Adipose tissue (tissue), 3 donors: ENCODE results near the gene SELENBP1. TPM values are rescaled to one million over a fixed set of nuclear protein-coding genes. Genes with fewer than 3 reads are reported as not detected.
"Not testable (repeated sequence)": the region's sequence is repeated elsewhere in the genome, so short reads cannot be mapped to it uniquely, and the experiment has no call there.

ENCODE experiments used
- H3K27ac ChIP-seq: one replicate; pipeline ENCODE4 v1.5.1; 2013; ENCODE audit warnings: low read depth, low read length
- WGBS, 3 donors: extraction: QIAGEN DNeasy Blood & Tissue Kit; methylation state at CpG; one replicate each; pipeline ENCODE4 v1.1.7; 2013; 5-methylcytosine and 5-hydroxymethylcytosine counted together
- polyA plus RNA-seq, 3 donors: library from polyadenylated mRNA; stranded (reverse); fragments of 200-250 nt; gene quantifications; one replicate each; pipeline ENCODE4 v1.2.3, GENCODE V29; 2013
- donor health status: healthy with polysubstance abuse.
- donor health status: Bipolar disorder and iron deficiency.
- donor health status: healthy.

The SELENBP1 gene
- polyA plus RNA-seq, 3 donors, result 36.3 to 141 (median 141) TPM

DNA sequence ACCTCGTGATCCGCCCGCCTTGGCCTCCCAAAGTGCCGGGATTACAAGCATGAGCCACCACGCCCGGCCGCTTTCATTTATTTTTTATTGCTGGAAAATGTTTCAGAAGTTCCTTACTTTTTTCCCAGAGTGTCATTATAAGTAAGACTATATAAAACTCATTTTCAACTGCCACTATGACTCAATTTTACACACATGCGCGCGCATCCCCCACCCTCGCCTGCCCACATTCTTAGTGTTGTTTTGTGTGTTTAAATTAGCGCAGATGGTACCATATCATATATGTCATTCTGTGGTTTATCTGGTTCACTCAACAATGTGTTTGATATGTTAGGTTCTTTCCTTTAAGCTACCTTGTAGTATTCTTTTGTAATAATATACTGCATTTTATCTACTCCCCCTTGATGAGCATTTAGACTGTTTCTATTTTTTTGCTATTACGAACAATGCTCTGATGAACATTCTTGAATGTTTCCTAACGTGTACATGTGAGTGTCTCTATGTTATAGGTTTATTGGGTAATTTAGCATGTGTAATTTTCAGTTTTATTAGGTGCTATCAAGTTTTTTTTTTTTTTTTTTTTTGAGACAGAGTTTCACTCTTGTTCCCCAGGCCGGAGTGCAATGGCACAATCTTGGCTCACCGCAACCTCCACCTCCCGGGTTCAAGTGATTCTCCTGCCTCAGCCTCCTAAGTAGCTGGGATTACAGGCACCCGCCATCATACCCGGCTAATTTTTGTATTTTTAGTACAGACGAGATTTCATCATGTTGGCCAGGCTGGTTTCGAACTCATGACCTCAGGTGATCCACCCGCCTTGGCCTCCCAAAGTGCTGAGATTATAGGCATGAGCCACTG lies 17.9 kb upstream of the SELENBP1 start:
- 90 to 93% (median 92%) methylated on average over 18 to 22 of the region's 22 CpGs for WGBS, 3 donors

DNA sequence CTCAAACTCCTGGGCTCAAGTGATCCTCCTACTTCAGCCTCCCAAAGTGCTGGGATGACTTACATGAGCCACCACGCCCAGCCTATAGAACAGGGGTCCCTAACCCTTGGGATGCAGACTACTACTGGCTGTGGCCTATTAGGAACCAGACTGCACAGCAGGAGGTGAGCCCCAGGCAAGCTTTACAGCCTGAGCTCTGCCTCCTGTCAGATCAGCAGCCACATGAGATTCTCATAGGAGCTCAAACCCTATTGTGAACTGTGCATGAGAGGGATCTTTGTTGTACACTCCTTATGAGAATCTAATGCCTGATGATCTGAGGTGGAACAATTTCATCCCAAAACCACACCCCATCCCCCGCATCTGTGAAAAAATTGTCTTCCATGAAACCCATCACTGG lies 13.5 kb upstream of the SELENBP1 start:
- H3K27ac ChIP-seq, result no peak overlapping the region
- WGBS, 3 donors, result 85 to 94% (median 86%) methylated on average over 2 of the region's 2 CpGs

More for the DNA sequence above, 17.9 kb upstream of the SELENBP1 start:
- H3K27ac ChIP-seq, result not testable (repeated sequence)

DNA sequence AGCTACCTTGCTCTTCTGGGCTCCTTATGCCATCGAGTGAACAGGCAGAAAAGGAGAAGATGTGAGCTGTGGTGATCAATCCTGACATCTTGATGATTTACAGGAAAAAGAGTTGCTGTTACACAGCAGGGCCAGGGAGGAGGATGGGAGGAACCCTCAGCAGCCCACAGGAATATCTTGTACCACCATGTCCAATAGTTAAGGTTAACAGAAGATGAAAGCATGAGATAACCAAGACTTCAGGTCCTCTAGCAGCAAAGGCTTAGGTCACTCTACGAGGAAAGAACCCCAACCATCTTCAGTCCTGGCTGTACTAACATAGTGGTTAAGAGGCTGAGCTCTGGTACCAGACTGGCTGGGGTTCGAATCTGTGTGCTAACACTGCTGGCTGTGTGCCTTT lies 12.1 kb upstream of the SELENBP1 start:
- H3K27ac ChIP-seq, result no peak overlapping the region
- WGBS, 3 donors, result 59 to 72% (median 72%) methylated on average over 3 of the region's 3 CpGs

DNA sequence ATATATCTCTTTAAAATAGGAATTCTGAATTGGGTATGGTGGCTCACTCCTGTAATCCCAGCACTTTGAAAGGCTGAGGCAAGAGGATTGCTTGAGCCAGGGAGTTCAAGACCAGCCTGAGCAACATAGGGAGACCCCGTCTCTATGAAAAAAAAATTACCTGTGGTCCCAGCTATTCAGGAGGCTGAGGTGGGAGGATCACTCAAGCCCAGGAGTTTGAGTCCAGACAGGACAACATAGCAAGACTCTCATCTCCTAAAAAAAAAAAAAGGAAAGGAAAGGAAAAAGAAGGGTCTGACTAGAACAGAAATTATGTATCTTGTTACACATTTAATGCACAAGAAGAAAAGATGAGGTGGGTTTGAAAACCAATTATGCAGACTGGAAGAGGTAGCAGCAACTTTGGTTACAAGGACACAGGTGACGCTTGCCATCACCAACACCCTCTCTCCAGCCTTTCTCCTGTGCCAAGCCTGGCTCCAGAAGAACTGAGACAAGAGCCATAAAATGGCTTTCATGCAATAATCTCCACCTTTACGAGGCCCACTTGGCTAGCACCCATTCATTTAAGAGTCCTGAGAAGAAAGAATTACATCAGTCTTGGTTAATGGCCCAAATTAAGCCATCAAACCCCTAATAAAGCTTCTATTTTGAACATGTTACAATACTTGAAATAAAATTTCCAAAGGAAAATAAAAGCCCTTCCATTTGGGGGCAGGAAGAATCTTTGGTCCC lies 4.8 kb upstream of the SELENBP1 start:
- no peak overlapping the region for H3K27ac ChIP-seq
- 78 to 82% (median 79%) methylated on average over 3 of the region's 3 CpGs for WGBS, 3 donors

DNA sequence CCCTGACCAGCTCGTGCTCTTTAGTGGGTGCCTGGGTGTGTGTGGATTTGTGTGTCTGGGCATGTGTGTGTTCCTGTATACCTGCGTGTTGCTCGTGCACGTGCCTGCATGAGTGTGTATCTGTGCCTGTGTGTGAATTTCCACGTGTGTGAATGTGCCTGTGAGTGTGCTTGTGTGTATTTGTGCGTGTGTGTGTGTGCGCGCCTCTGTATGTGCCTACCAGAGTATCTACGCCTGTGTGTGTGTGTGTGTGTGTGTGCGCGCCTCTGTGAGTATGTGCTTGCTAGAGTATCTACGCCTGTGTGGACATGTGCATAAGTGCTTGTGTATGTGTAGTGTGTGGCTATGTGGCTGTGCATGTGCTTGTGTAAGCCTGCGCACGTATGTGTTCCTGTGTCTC lies 691 bp upstream of the SELENBP1 start:
- H3K27ac ChIP-seq, result no peak overlapping the region
- WGBS, 3 donors, result 88 to 95% (median 92%) methylated on average over 14 of the region's 14 CpGs

DNA sequence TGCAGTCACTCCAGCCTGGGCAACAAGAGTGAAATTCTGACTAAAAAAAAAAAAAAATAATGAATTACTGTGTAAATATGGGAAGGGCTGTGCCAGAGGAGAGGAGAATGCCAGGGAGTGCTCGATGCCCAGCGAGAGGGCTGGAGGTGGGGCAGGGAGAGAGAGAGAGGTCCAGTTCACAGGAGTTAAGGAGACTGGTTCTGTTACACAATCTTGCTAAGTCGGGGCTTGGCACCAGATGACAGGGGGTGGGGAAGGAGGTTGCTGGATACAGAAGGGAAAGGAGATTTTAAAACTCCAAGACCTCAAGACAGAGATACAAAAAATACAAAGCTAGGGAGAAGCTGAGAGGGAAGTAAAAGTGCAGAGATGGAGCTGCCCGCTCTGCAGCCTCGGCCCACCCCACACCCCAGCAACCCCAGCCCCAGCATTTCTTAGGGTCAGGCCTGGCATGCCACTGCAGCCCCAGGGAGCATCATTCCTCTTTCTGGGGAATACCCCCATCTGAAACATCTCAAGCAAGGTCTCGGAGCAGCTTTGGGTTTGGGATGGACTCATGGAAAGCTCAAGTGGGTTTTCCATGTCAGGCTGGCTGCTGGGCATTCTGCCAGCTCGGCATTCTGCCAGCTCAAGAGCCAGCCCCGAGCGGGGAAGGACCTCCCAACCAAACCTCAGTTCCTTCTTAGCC lies 991 bp downstream of the SELENBP1 start:
- whole genome bisulfite sequencing, 3 donors, result 18 to 28% (median 26%) methylated on average over 9 of the region's 9 CpGs
- H3K27ac ChIP-seq, result no peak overlapping the region

DNA sequence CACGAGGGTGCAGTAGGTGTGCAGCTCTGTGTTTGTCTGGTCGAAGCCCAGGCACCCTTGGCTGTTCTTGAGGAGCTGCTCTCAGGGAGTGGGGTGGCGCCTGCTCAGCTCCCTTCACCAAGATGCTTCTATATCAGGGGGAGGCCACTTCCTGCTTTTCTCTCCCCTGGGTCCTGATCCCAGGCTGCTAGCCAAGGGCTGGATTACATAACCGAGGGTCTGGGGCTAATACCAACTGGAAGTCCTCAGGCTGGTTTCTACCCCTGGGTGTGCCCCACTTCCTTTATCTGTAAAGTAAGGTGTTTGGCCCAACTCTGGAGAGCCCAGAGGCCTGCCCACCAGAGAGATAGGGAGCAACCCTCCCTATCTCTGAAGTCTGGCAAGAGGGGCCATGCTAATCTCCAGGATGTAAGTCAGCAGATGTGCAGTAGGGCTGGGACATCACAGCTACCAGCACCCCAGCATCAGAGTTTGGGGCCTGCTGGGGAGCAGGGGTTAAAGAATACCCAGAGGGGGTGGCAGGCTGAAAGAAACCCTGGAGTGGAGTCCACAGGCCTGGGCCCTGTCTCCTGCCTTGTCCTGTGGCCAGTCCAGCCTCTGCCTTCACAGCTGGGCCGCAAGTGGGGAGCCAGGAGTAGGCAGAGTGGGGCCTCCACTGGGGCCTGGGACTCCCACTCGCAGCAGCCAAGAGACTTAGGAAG lies 2.1 kb downstream of the SELENBP1 start:
- H3K27ac ChIP-seq, result no peak overlapping the region
- WGBS, 3 donors, result 31 to 75% (median 37%) methylated on average over 6 of the region's 6 CpGs

DNA sequence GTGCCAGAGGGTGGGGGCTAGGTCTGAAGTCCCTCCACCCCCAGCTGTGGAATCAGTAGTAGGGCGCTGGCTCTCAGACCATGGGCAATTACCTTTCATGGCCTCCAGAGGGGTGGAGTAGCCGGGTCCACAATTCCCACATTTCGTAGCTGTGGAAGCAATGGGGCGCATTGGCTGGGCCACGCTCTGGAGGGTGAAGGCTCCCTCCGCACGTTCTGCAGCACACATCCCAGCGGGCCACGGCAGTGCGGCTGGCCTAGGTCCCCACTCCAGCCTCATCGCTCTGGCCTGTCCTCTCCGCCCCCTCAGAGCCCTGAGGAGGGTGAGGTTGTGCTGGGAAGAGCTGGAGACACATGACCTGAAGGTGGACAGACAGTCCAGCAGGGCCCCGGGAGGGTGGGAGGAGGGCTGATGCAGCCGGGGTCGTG lies 2.9 kb downstream of the SELENBP1 start:
- H3K27ac ChIP-seq, result no peak overlapping the region
- 58 to 86% (median 71%) methylated on average over 15 of the region's 15 CpGs for WGBS, 3 donors

DNA sequence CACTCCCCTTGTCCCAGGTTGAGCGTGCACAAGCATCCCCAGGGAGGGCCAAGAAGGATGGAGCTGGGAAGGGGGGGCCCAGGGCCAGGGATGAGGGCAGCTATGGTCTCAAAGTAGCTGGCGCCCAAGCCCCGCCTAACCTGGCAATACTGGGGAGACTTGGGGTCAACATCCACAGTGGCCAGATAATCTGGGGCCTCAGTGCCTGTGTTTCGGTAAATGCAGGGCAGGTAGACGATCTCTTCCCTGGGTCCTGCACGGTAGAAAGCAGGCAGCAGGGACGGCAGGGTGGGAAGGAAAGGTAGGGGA lies 3.2 kb downstream of the SELENBP1 start:
- whole genome bisulfite sequencing, 3 donors, result 80 to 96% (median 82%) methylated on average over 7 of the region's 7 CpGs
- no peak overlapping the region for H3K27ac ChIP-seq

DNA sequence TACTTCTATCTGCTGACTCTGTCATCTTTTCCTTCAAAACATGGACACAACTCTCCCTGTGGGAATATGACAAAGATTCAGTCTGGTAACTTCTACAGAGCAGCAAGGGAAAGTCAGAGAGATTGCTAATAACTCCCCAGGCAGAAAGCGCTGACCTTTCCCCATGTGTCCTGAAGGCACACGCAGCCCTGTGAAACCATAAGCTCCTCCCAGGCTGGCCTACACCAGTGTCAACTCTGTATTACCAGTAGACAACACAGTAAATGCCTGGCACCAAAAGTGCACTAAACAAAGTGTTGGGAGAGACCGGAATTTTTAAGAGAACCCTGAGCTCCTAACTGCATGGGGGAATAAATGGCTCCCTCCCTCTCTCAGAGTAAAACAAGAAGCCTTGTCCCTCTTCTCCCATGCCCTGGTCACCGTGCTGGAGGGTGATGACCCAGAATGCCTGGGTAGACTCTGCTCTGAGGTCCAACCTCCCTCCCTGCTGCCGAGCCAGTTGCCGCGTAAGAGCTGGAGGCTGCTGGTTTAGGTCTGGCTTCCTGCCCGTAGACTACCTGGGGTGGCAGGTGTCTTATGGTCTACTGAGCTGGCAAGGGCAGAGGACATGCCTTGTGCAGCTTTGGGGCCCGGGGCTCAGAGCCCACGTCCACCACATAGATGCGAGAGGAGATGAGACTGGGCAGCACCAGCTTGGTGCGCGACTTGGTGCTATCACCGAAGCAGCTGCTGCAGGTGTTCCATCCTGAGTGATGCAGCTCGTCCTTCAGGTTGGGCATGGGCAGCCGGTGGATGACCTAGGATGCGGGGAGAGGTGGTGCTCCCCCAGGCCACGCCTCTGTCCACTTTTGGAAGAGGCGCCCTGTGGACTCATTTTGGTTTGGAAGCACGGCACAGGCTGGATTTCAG lies 3.9 kb downstream of the SELENBP1 start:
- 80 to 91% (median 84%) methylated on average over 20 of the region's 20 CpGs for WGBS, 3 donors
- no peak overlapping the region for H3K27ac ChIP-seq

DNA sequence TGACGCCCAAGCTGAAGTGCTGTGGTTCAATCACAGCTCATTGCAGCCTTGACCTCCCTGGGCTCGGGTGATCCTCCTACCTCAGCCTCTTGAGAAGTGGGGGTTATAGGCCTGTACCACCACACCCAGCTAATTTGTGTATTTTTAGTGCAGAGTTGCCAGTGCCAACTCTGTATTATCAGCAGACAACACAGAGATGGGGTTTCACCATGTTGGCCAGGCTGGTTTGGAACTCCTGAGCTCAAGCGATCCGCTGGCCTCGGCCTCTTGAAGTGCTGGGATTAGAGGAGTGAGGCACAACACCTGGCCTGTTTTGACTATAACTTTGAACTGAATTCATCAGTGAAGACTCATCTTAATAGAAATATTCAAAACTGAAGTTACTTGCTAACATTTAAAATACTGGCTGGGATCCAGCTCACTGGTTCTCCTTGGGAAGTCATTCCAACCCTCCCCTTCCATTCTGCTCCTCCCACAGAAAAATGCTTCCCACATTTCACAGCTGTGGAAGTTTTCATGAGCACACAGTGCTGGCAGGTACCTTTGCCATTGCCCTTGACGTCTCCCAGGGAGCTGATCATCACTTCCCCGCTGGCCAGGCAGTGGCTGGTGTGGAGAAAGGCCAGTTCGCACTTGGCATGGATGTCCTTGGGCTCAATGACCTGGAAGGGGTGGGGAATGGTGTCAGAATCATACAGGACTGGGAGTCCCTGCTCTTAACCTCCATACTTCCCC lies 4.7 kb downstream of the SELENBP1 start:
- no peak overlapping the region for H3K27ac ChIP-seq
- 67 to 75% (median 72%) methylated on average over 8 of the region's 8 CpGs for WGBS, 3 donors

DNA sequence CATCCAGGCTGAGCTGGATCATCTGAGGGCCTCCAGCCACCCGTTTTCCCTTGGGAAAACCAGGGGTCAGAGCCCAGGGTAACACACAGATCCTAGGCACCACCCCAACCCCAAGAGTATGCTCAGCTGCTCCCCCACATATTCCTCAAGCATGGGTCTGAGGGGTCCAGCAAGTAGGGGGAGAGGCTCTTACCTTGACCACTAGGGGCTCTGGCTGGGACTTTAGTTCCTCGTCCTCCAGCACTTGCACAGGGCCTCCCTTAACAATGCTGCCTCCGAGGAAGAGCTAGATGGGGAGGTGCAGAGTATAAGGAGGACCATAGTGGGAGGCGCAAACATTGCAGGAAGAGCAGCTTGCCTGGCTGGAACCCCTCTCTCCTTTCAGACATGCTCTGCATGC lies 7.5 kb downstream of the SELENBP1 start:
- H3K27ac ChIP-seq, result no peak overlapping the region
- WGBS, 3 donors, result 93 to 95% (median 93%) methylated on average over 4 of the region's 4 CpGs

DNA sequence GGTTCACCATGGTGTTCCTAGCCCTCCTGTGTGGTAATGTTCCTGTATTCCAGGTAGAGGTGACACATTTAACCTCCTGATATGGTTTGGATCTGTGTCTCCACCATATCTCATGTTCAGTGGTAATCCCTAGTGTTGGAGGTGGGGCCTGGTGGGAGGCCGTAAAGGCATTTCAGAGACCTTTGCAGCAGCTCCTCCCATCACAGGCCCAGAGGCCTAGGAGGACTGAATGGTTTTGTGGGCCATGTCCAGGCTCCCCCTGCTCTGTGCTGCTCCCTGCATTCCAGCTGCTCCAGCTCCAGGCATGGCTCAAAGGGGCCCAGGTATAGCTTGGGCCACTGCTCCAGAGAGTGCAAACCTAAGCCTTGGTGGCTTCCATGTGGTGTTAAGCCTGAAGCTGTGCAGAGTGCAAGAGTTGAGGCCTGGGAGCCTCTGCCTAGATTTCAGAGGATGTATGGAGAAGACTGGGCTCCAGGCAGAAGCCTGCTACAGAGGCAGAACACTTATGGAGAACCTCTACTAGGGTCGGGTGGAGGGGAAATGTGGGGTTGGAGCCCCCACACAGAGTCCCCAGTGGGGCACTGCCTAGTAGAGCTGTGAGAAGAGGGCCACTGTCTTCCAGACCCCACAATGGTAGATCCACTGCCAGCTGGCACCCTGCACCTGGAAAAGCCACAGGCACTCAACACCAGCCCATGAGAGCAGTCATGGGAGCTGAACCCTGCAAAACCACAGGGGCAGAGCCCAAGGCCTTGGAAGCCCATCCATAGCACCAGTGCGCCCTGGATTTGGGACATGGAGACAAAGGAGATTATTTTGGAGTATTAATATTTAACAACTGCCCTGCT lies 10.0 kb downstream of the SELENBP1 start:
- 96 to 98% (median 96%) methylated on average over 3 of the region's 3 CpGs for WGBS, 3 donors
- H3K27ac ChIP-seq, result no peak overlapping the region

DNA sequence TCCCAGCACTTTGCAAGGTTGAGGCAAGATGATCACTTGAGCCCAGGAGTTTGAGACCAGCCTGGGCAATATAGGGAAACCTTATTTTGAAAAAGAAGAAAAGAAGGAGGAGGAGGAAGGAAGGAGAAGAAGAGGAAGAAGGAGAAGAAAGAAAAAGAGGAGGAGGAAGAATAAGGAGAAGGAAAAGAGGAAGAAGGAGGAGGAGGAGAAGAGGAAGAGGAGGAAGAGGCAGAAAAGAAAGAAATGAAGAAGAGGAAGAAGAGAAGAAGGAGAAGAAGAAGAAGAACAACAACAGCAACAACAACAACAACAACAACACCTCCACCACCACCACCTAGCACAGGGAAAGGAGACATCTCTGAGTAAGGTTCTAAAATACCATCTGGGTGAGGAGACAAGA lies 10.6 kb downstream of the SELENBP1 start:
- no peak overlapping the region for H3K27ac ChIP-seq

DNA sequence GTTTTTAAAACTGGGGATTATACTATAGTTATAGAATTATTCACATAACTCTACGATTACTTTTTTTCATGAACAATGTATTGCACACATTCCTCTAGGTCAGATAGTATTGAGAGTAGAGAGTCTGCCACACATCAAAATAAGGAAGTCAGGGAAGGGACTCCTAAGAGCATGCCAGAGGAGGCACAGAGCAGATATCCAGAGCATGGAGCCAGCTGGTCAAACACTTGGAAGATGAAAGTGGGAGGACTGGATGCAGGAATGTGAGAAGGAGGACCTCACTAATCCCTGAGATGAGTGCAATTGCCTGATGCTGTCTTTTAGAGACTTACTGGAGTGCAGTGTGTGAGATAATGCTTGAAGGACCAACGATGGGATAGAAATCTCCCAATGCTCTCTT lies 15.8 kb downstream of the SELENBP1 start:
- H3K27ac ChIP-seq, result no peak overlapping the region
- 44 to 56% (median 56%) methylated on average over 2 of the region's 2 CpGs for WGBS, 3 donors

DNA sequence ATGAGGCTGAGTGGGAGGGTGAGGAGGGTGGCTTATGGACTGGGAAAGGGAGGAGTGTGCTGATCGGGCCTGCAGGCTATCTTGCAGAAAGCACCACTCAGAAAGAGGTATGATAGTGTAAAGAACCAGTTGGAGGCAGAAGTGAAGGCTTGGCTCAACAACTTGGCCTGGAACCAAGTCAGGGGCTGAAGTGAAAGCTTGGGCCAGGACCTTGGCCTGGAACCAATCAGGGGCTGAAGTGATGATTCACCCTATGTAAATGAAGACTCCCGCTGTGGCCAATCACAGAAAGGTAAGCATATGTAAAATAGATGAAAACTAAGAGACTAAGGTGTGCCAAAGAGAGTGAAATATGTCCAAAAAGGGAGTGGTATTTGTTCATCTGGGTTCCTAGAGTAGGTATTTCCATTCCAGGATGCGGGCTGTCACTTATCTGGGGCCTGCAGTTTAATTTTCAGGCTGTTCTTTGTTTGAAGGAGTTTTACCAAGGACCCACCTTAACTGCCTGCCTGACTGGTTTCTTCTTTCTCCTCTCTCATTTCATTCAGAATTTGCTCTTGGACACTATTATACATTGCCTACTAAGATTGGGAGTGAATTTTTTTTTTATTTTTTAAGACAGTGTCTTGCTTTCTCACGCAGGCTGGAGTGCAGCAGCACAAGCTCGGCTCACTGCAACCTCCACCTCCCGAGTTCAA lies 20.3 kb downstream of the SELENBP1 start:
- 91 to 94% (median 92%) methylated on average over 6 of the region's 6 CpGs for WGBS, 3 donors
- no peak overlapping the region for H3K27ac ChIP-seq
